Measurements from ENCODE around the gene GLIPR2. TPM values are rescaled to one million over a fixed set of nuclear protein-coding genes. Genes with fewer than 3 reads are reported as not detected.

GLIPR2 gene
- total and polyA plus RNA-seq, 2 donors (not counting 3 experiments of a cell fraction or from before 2014, with no cell fraction given) = 22.0 to 42.4 TPM

- no peak overlapping the region for H3K4me3 ChIP-seq (replicated peaks in 1 of 3; ENCODE audit: insufficient read depth in 1 of 3, low read depth in 1 of 3, low read length in 3 of 3)
- TF ChIP-seq POLR2AphosphoS5 (IDR thresholded peaks at IDR 0.05; ENCODE audit: insufficient read depth, low read depth, low read length) = no peak
- TF ChIP-seq EZH2 (IDR thresholded peaks at IDR 0.05; ENCODE audit: borderline replicate concordance, low read depth, low read length, severe bottlenecking) = no peak
- TF ChIP-seq POLR2A (IDR thresholded peaks at IDR 0.05; ENCODE audit: low read depth, low read length) = no peak
- TF ChIP-seq MAX (IDR thresholded peaks at IDR 0.05; ENCODE audit: insufficient read depth, insufficient read length) = no peak
- TF ChIP-seq MYC (IDR thresholded peaks at IDR 0.05; ENCODE audit: low read depth, low read length) = no peak
- no peak for TF ChIP-seq CTCF (IDR thresholded peaks at IDR 0.05; ENCODE audit: extremely low read depth in 1 of 2, insufficient read depth in 1 of 2, low read depth in 1 of 2, low read length in 2 of 2)
- no peak for TF ChIP-seq FOS (IDR thresholded peaks at IDR 0.05; ENCODE audit: borderline replicate concordance, insufficient read depth, low read length)
- no peak for TF ChIP-seq JUN (IDR thresholded peaks at IDR 0.05; ENCODE audit: borderline replicate concordance, insufficient read depth, insufficient read length, low read depth)
- TF ChIP-seq GATA2 (IDR thresholded peaks at IDR 0.05; ENCODE audit: insufficient read depth, insufficient read length, low read depth, low read length) = no peak
- H3K4me2 ChIP-seq (ENCODE audit: insufficient read depth, low read length) = no peak overlapping the region
- DNase-seq (ENCODE audit: low read depth, low spot score) (no peak), FAIRE-seq (no peak)
- no peaks in the 10 kb centered on the region for H3K27me3 ChIP-seq (ENCODE audit: control insufficient read depth in 2 of 2, insufficient read depth in 2 of 2, low read length in 2 of 2)
- no peak overlapping the region for H2AFZ ChIP-seq (ENCODE audit: low read depth, low read length)
- no peaks in the 10 kb centered on the region for H3K9me1 ChIP-seq (replicated peaks; ENCODE audit: control insufficient read depth, extremely low read depth, insufficient read depth, low read length)
- intact Hi-C loops (cut with micrococcal nuclease) (no loop called here), dilution Hi-C loops (cut with MboI; ENCODE audit: extremely low pct_ligation_motif_present, low sequenced_read_pairs) (no loop called here)
- no peaks in the 10 kb centered on the region for H4K20me1 ChIP-seq (replicated peaks; ENCODE audit: control insufficient read depth, extremely low read depth, insufficient read depth, low read length)
- ChIA-PET POLR2A (no interaction called here), CTCF (interaction anchor here (0.8 to 3.3 kb wide), 2 partner anchors 11 to 41 kb away, joined by 3 to 14 read pairs; no protein-coding TSS in a partner anchor)
- H3K4me1 ChIP-seq (ENCODE audit: control insufficient read depth, extremely low read depth, insufficient read depth, low read length) = no peaks in the 10 kb centered on the region
- BruUV-seq (replicated peaks) = no TSS peak
- no peak overlapping the region for H3K27ac ChIP-seq (ENCODE audit: insufficient read depth, low read depth, low read length)
- H3K9ac ChIP-seq (replicated peaks; ENCODE audit: extremely low read depth, insufficient read depth, low read length) = no peak overlapping the region
- H3K9me3 ChIP-seq (replicated peaks; ENCODE audit: control insufficient read depth, insufficient read depth, low read length) = no peaks in the 10 kb centered on the region
- H3K36me3 ChIP-seq (ENCODE audit: control insufficient read depth in 2 of 2, extremely low read depth in 1 of 2, insufficient read depth in 2 of 2, low read length in 2 of 2) = no peaks in the 10 kb centered on the region
- no peaks in the 10 kb centered on the region for H3K79me2 ChIP-seq (ENCODE audit: control insufficient read depth, insufficient read depth, low read length)
Measured at GRCh38 chr9:36125062-36125855, 11.3 kb upstream of the GLIPR2 start.
